Transverse colon (tissue), 4 donors: ENCODE data around the gene GP1BB. TPM values are rescaled to one million over a fixed set of nuclear protein-coding genes. Genes with fewer than 3 reads are reported as not detected.

Experiments
- DNase-seq: peaks from one replicate; pipeline ENCODE4 v3.0.0-alpha.2; 2019
- H3K27ac ChIP-seq, 4 donors: fragments of 200-600 bp; sonication (generic); 2 replicates each; pipeline ENCODE4 v1.5.1; 2016 to 2018; ENCODE audit warnings: inconsistent platforms in 4 of 4
- H3K27me3 ChIP-seq: fragments of 200-600 bp; sonication (generic); 2 replicates; pipeline ENCODE4 v1.5.1; 2017; ENCODE audit warnings: inconsistent platforms
- H3K36me3 ChIP-seq, 4 donors: fragments of 200-600 bp; sonication (generic); 2 replicates each; pipeline ENCODE4 v1.5.1; 2017 to 2019; ENCODE audit warnings: inconsistent platforms in 4 of 4
- H3K4me1 ChIP-seq, 4 donors: fragments of 200-600 bp; sonication (generic); 2 replicates each; pipeline ENCODE4 v1.5.1; 2017 to 2020; ENCODE audit warnings: inconsistent platforms in 4 of 4
- H3K4me3 ChIP-seq, 4 donors: fragments of 200-600 bp; sonication (generic); 1 replicate in 1 of 4; 2 replicates in 3 of 4; pipeline versions ENCODE4 v1.5.1 to v1.6.1; 2017 to 2019; ENCODE audit warnings: inconsistent platforms in 4 of 4
- H3K9me3 ChIP-seq, 2 donors: fragments of 200-600 bp; sonication (generic); 2 replicates each; pipeline ENCODE4 v1.5.1; 2017 to 2019; ENCODE audit warnings: inconsistent platforms in 2 of 2
- EP300 ChIP-seq: sonication (generic); formaldehyde crosslinking; IDR thresholded peaks from one replicate; pipeline ENCODE4 v1.6.1; 2017; ENCODE audit warnings: antibody characterized with exemption, low read depth
- POLR2A ChIP-seq: fragments of 450-650 bp; IDR thresholded peaks from one replicate; pipeline ENCODE4 v1.6.1; 2016; ENCODE audit warnings: antibody characterized with exemption, mild to moderate bottlenecking, moderate library complexity
- POLR2AphosphoS5 ChIP-seq, 3 donors: sonication (generic); formaldehyde crosslinking; IDR thresholded peaks; one replicate each; pipeline ENCODE4 v1.6.1; 2016; ENCODE audit warnings: antibody characterized with exemption in 3 of 3
- WGBS, 2 donors: methylation state at CpG; one replicate each; pipeline ENCODE4 v1.1.5; 2018; ENCODE audit warnings: low coverage in 1 of 2; 5-methylcytosine and 5-hydroxymethylcytosine counted together
- in situ Hi-C, 4 donors: fragments of 200-750 bp; cut with MboI; loops; one replicate each; pipeline versions ENCODE4 v1.15.0 to v1.15.1; 2017; ENCODE audit warnings: low sequenced_read_pairs in 3 of 4, low pct_ligation_motif_present in 1 of 4, low pct_unique_long_range_greater_than_20kb in 1 of 4
- intact Hi-C: fragments of 100-400 bp; cut with DNase I; formaldehyde crosslinking; loops from one replicate; pipeline ENCODE4 v1.15.1; 2023; ENCODE audit warnings: low total_unique reads
- total RNA-seq, 4 donors: library from RNA; depleted of rRNA; stranded (reverse); fragments of >200 nt; gene quantifications; one replicate each; pipeline ENCODE4 v1.1.0, GENCODE V29; 2016
- TF ChIP-seq, protein P1 (sequence below), 5 experiments: fragments of 200-600 bp in 3 of 5; fragments of 450-650 bp in 2 of 5; sonication (generic) in 3 of 5; IDR thresholded peaks; 1 replicate in 2 of 5; 2 replicates in 3 of 5; pipeline ENCODE4 v1.5.1; 2016 to 2017; ENCODE audit warnings: antibody characterized with exemption in 5 of 5, inconsistent platforms in 3 of 5, mild to moderate bottlenecking in 2 of 5, moderate library complexity in 1 of 5

The GP1BB gene
- total RNA-seq, 4 donors from 2014 or later: 0.41 to 10.3 (median 1.8) TPM

DNA sequence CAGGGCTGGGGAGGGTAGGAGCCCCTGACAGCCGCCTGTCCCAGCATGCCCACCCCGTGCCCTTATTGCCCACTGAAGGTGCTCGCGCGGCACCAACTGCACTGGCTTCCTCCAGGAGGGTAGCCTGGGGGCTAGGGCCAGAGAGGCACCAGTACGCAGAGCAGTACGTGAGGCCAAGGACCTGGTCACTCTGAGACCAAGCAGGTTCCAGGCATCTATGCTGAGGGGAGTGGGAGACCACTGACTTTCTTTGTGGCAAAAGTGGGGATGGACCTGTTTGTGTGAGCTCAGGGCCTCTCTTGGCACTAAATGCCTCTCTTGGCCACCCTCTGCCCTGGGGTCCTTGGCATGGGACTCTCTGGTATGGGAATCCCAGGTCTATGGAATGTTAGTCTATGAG lies 10.8 kb downstream of the GP1BB start:
- in situ Hi-C loops (loop anchor here in 3 of 4 donors (5.0 kb wide), 1 partner anchor 178 kb away; no protein-coding TSS in a partner anchor), intact Hi-C loops (no loop called here)
- H3K27ac ChIP-seq: no peak overlapping the region

DNA sequence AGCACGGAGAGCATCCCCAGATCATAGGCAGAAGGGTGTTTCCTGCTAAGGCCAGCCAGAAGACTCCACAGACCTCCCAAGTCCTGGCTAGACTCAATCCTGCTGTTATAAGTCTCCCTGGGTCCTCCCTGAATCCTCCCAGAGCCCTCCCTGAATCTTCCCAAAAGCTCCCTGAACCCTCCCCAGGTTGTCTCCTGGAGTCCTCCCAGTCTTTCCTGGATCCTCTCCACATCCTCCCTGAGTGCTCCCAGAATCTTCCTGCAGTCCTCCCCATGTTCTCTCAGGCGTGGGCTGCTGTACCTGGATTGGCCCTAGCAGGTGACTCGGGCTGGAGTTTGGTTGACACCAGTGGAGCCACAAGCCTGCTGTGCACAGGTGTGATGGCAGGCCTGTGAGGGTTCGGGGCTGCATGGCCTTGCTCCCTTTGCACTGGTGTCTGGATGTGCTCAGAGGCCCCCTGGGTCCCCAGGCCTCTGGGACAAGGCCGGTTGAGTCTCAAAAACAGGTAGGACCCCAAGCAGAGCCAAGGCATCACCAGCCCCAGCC lies 11.6 kb downstream of the GP1BB start:
- no peak overlapping the region for H3K4me3 ChIP-seq
- H3K27me3 ChIP-seq: peaks cover 14% of the 10 kb centered on the region
- TF ChIP-seq EP300 (no peak), POLR2A (no peak), POLR2AphosphoS5 (IDR thresholded peaks at IDR 0.05) (no peak)
- TF ChIP-seq, protein P1, sequence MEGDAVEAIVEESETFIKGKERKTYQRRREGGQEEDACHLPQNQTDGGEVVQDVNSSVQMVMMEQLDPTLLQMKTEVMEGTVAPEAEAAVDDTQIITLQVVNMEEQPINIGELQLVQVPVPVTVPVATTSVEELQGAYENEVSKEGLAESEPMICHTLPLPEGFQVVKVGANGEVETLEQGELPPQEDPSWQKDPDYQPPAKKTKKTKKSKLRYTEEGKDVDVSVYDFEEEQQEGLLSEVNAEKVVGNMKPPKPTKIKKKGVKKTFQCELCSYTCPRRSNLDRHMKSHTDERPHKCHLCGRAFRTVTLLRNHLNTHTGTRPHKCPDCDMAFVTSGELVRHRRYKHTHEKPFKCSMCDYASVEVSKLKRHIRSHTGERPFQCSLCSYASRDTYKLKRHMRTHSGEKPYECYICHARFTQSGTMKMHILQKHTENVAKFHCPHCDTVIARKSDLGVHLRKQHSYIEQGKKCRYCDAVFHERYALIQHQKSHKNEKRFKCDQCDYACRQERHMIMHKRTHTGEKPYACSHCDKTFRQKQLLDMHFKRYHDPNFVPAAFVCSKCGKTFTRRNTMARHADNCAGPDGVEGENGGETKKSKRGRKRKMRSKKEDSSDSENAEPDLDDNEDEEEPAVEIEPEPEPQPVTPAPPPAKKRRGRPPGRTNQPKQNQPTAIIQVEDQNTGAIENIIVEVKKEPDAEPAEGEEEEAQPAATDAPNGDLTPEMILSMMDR (IDR thresholded peaks at IDR 0.05): no peak
- no peaks in the 10 kb centered on the region for H3K36me3 ChIP-seq
- 65% methylated on average over 5 of the region's 5 CpGs; no CpG with 5 or more reads in 1 of the 2 donors for WGBS, 2 donors
- intact Hi-C loops: no loop called here
- no peaks in the 10 kb centered on the region for H3K9me3 ChIP-seq
- DNase-seq: no peak
- in situ Hi-C loops: loop anchor here in 3 of 4 donors (5.0 kb wide), 1 partner anchor 177 kb away; no protein-coding TSS in a partner anchor
- H3K4me1 ChIP-seq: peaks cover 0 to 8% (median 8%) of the 10 kb centered on the region in 4 donors
- H3K27ac ChIP-seq: no peak overlapping the region

More for the DNA sequence above, 10.8 kb downstream of the GP1BB start:
- no peak for DNase-seq
- TF ChIP-seq EP300 (no peak), POLR2AphosphoS5 (IDR thresholded peaks at IDR 0.05) (no peak), POLR2A (no peak)
- TF ChIP-seq, protein P1 (IDR thresholded peaks at IDR 0.05): no peak
- Histone ChIP-seq H3K27me3 (peaks cover 14% of the 10 kb centered on the region), H3K36me3 (no peaks in the 10 kb centered on the region), H3K4me3 (no peak overlapping the region), H3K4me1 (peaks cover 0 to 8% (median 8%) of the 10 kb centered on the region in 4 donors), H3K9me3 (no peaks in the 10 kb centered on the region)
- WGBS, 2 donors: 93% methylated on average over 7 of the region's 7 CpGs; no CpG with 5 or more reads in 1 of the 2 donors

DNA sequence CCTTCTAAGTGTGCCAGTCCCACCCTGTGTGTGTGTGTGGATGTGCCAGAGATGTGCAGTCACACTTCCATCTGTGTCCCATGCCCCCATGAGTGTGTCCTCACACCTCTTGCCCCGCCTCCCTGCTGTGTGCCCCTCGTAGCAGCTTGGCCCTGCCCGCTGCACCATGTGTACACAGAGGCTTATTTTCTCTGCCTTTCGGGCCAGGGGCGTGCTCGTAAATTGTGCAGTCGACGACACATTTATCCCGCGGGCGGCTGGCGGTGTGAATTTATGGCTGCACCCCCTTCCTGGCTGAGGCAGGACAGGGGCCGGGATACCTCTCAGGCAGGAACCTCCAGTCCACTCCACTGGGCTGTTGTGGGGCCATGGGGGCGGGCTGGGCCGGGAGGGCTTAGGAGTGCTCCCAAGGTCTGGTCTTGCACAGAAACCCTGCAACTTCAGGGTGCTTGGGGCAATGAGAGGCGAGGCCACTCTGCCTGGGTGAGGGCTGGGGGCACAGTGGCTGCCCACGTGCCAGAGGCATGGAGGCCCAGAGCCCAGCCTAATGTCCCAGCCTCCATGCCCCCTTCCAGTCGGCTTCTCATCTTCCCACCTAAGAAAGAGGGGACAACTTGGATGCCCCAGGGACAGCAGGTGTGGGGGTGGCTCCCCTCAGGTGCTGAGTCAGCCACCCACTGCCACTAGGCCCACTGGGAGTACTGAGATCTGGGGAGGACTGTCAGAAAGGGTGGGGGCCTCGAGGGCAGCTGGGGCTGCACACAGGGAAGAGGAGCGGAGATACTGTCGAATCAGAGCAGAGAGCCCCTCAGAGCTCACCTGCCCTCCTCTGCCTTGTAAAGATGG lies 12.5 kb downstream of the GP1BB start:
- no peak for DNase-seq
- Histone ChIP-seq H3K27ac (no peak overlapping the region), H3K36me3 (no peaks in the 10 kb centered on the region), H3K4me3 (no peak overlapping the region), H3K9me3 (no peaks in the 10 kb centered on the region), H3K27me3 (peaks cover 14% of the 10 kb centered on the region), H3K4me1 (peaks cover 0 to 3% (median 2%) of the 10 kb centered on the region in 4 donors)
- TF ChIP-seq EP300: no peak
- no peak for TF ChIP-seq POLR2A
- TF ChIP-seq, protein P1 (IDR thresholded peaks at IDR 0.05): no peak
- TF ChIP-seq POLR2AphosphoS5 (IDR thresholded peaks at IDR 0.05): no peak
- in situ Hi-C loops: no loop called here
- intact Hi-C loops: no loop called here
- 50 to 60% methylated on average over 6 to 21 of the region's 21 CpGs for WGBS, 2 donors

DNA sequence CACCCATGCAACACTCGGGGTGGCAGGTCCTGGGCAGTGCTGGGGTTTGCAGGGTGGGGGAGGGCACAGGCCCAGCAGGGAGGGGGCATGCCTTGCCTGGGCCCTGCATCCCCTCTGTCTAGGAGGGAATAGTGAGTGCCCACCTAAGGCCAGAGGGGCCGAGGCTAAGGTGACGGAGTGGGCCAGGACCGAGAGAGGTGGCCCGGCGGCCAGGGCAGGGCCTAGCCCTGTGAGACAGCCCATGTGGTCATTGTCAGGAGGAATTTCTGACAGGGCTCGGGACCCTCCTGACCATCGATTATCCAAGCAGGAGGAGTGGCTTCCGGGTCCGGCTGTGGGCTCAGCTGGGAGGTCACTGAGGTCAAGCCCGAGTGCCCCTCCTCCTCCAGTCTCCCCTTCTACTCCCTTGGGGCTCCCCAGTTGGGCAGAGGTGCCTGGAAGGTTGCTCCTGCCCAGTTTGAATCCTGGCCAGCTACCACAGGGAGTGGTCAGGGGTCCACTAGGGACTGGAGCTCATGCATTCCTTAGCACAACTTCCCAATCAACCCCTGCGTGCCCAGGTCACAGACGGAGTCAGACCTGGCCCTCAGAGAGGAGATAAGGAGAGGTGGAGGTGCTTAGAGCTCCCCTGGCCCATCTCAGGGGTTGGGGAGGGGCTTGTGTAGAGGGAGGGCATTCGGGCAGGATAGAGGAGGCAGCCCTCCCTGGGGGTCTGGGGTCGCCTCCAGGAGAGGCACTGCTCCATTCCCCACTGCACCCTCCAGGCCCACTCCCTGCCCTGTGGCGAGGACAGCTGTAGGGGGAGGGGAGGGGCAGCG lies 14.7 kb downstream of the GP1BB start:
- Histone ChIP-seq H3K9me3 (no peaks in the 10 kb centered on the region), H3K4me1 (no peaks in the 10 kb centered on the region), H3K4me3 (no peak overlapping the region), H3K36me3 (no peaks in the 10 kb centered on the region), H3K27me3 (peaks cover 6% of the 10 kb centered on the region), H3K27ac (no peak overlapping the region)
- WGBS, 2 donors: 78 to 100% methylated on average over 1 to 16 of the region's 17 CpGs
- no peak for DNase-seq
- intact Hi-C loops: no loop called here
- TF ChIP-seq, protein P1 (IDR thresholded peaks at IDR 0.05): no peak
- TF ChIP-seq POLR2A: no peak
- in situ Hi-C loops: no loop called here
